Activated naive CD8-positive, alpha-beta T cell treated with anti-CD3 and anti-CD28 coated beads, Interleukin-2, amount 50 U/mL, for 24 hours (primary cell): ENCODE data around the gene RABGAP1L.
"Not testable (repeated sequence)": the region's sequence is repeated elsewhere in the genome, so short reads cannot be mapped to it uniquely, and the experiment has no call there.

Experiments
- ATAC-seq: fragments of 150-1000 bp; cut with Tn5 transposase; one replicate; pipeline ENCODE4 v1.10.0; 2021
- DNase-seq: peaks from one replicate; pipeline ENCODE4 v3.0.0; 2021
- H3K27ac Mint-ChIP-seq: one replicate; pipeline ENCODE4 v1.8.0; 2021; ENCODE audit warnings: mild to moderate bottlenecking, mixed read lengths
- H3K27me3 Mint-ChIP-seq: one replicate; pipeline ENCODE4 v1.8.0; 2021; ENCODE audit warnings: mixed read lengths
- H3K36me3 Mint-ChIP-seq: one replicate; pipeline ENCODE4 v1.8.0; 2021; ENCODE audit warnings: low read depth, mixed read lengths
- H3K4me1 Mint-ChIP-seq: one replicate; pipeline ENCODE4 v1.8.0; 2021; ENCODE audit warnings: mixed read lengths
- H3K4me3 Mint-ChIP-seq: one replicate; pipeline ENCODE4 v1.8.0; 2021; ENCODE audit warnings: mild to moderate bottlenecking, moderate library complexity, mixed read lengths
- H3K9me3 Mint-ChIP-seq: one replicate; pipeline ENCODE4 v1.8.0; 2021; ENCODE audit warnings: mixed read lengths

The RABGAP1L gene

GRCh38 chr1:174165471-174166137 is 6.3 kb downstream of the RABGAP1L start:
- Mint-ChIP-seq H3K27ac (peak overlapping the region; percentile 7), H3K27me3 (no peaks in the 10 kb centered on the region), H3K4me3 (no peak overlapping the region), H3K36me3 (peaks cover 20% of the 10 kb centered on the region), H3K4me1 (peaks cover 66% of the 10 kb centered on the region), H3K9me3 (no peaks in the 10 kb centered on the region)
- no peak for DNase-seq
- peak; percentile 49 for ATAC-seq

- Mint-ChIP-seq H3K27ac (peak overlapping the region; percentile 7), H3K27me3 (no peaks in the 10 kb centered on the region), H3K4me3 (no peak overlapping the region), H3K36me3 (peaks cover 19% of the 10 kb centered on the region), H3K9me3 (no peaks in the 10 kb centered on the region), H3K4me1 (peaks cover 61% of the 10 kb centered on the region)
- no peak for DNase-seq
- no peak for ATAC-seq
Measured at GRCh38 chr1:174166530-174167264, 7.4 kb downstream of the RABGAP1L start.

GRCh38 chr1:174167265-174167803 is 8.0 kb downstream of the RABGAP1L start:
- ATAC-seq, result no peak
- Mint-ChIP-seq H3K4me1 (peaks cover 59% of the 10 kb centered on the region), H3K27me3 (no peaks in the 10 kb centered on the region), H3K4me3 (no peak overlapping the region), H3K9me3 (no peaks in the 10 kb centered on the region), H3K27ac (no peak overlapping the region), H3K36me3 (peaks cover 19% of the 10 kb centered on the region)
- no peak for DNase-seq

GRCh38 chr1:174169342-174169741 is 10.0 kb downstream of the RABGAP1L start:
- no peaks in the 10 kb centered on the region for H3K27me3 Mint-ChIP-seq
- DNase-seq, result no peak
- peaks cover 19% of the 10 kb centered on the region for H3K36me3 Mint-ChIP-seq
- peaks cover 61% of the 10 kb centered on the region for H3K4me1 Mint-ChIP-seq
- H3K27ac Mint-ChIP-seq, result no peak overlapping the region
- ATAC-seq, result no peak
- no peak overlapping the region for H3K4me3 Mint-ChIP-seq
- H3K9me3 Mint-ChIP-seq, result no peaks in the 10 kb centered on the region

- ATAC-seq (no peak), DNase-seq (no peak)
- no peak overlapping the region for H3K27ac Mint-ChIP-seq
- H3K36me3 Mint-ChIP-seq, result peaks cover 22% of the 10 kb centered on the region
- H3K9me3 Mint-ChIP-seq, result no peaks in the 10 kb centered on the region
- no peaks in the 10 kb centered on the region for H3K27me3 Mint-ChIP-seq
- peaks cover 56% of the 10 kb centered on the region for H3K4me1 Mint-ChIP-seq
- H3K4me3 Mint-ChIP-seq, result no peak overlapping the region
Measured at GRCh38 chr1:174171073-174171472, 11.8 kb downstream of the RABGAP1L start.

GRCh38 chr1:174174461-174175329 is 15.4 kb downstream of the RABGAP1L start:
- ATAC-seq, result peak; percentile 93
- Mint-ChIP-seq H3K27ac (no peak overlapping the region), H3K36me3 (peaks cover 19% of the 10 kb centered on the region), H3K4me3 (no peak overlapping the region), H3K27me3 (no peaks in the 10 kb centered on the region), H3K4me1 (peaks cover 41% of the 10 kb centered on the region), H3K9me3 (peaks cover 6% of the 10 kb centered on the region)
- no peak for DNase-seq

DNA sequence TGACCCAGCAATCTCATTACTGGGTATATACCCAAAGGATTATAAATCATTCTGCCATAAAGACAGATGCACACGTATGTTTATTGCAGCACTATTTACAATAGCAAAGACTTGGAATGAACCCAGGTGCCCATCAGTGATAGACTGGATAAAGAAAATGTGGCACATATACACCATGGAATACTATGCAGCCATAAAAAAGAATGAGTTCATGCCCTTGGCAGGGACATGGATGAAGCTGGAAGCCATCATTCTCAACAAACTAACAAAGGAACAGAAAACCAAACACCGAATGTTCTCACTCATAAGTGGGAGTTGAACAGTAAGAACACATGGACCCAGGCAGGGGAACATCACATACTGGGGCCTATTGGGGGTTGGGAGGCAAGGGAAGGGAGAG is 19.1 kb downstream of the RABGAP1L start:
- DNase-seq, H3K9me3 Mint-ChIP-seq, ATAC-seq, H3K27me3 Mint-ChIP-seq, H3K27ac Mint-ChIP-seq, H3K4me3 Mint-ChIP-seq: not testable (repeated sequence)
- H3K4me1 Mint-ChIP-seq, result peaks cover 24% of the 10 kb centered on the region
- H3K36me3 Mint-ChIP-seq, result peaks cover 13% of the 10 kb centered on the region

GRCh38 chr1:174189428-174190062 is 30.2 kb downstream of the RABGAP1L start:
- no peak overlapping the region for H3K4me3 Mint-ChIP-seq
- peaks cover 24% of the 10 kb centered on the region for H3K4me1 Mint-ChIP-seq
- peak overlapping the region; percentile 62 for H3K27ac Mint-ChIP-seq
- peaks cover 2% of the 10 kb centered on the region for H3K36me3 Mint-ChIP-seq
- H3K27me3 Mint-ChIP-seq, result no peaks in the 10 kb centered on the region
- ATAC-seq (peak; percentile 59), DNase-seq (no peak)
- peaks cover 9% of the 10 kb centered on the region for H3K9me3 Mint-ChIP-seq

GRCh38 chr1:174190691-174191199 is 31.4 kb downstream of the RABGAP1L start:
- H3K9me3 Mint-ChIP-seq, result peaks cover 9% of the 10 kb centered on the region
- no peak overlapping the region for H3K27ac Mint-ChIP-seq
- DNase-seq, result no peak
- peaks cover 25% of the 10 kb centered on the region for H3K4me1 Mint-ChIP-seq
- H3K36me3 Mint-ChIP-seq, result peaks cover 2% of the 10 kb centered on the region
- ATAC-seq, result no peak
- no peaks in the 10 kb centered on the region for H3K27me3 Mint-ChIP-seq
- no peak overlapping the region for H3K4me3 Mint-ChIP-seq

GRCh38 chr1:174191349-174191862 is 32.1 kb downstream of the RABGAP1L start:
- Mint-ChIP-seq H3K27me3 (no peaks in the 10 kb centered on the region), H3K36me3 (peaks cover 2% of the 10 kb centered on the region), H3K27ac (no peak overlapping the region), H3K4me3 (no peak overlapping the region), H3K4me1 (peaks cover 25% of the 10 kb centered on the region), H3K9me3 (peaks cover 9% of the 10 kb centered on the region)
- ATAC-seq (no peak), DNase-seq (no peak)

DNA sequence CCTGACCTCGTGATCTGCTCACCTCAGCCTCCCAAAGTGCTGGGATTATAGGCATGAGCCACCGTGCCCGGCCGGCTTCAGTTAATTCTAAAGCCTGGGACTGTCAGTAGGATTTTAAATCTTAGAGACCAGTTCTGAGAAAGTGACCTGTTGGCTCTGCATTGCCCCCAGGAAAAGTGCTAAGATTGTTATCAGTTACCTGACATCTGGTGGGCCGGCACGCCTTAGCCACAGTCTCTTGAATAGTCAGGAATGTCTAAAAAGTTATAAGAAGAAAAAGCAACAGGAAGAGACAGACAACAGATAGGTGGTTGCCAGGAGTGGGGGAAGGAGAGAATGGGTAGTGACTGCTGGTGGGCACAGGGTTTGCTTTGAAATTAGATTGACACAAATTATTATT is 35.1 kb downstream of the RABGAP1L start:
- H3K4me3 Mint-ChIP-seq, result no peak overlapping the region
- H3K36me3 Mint-ChIP-seq, result peaks cover 2% of the 10 kb centered on the region
- H3K4me1 Mint-ChIP-seq, result peaks cover 22% of the 10 kb centered on the region
- H3K27me3 Mint-ChIP-seq, result no peaks in the 10 kb centered on the region
- no peaks in the 10 kb centered on the region for H3K9me3 Mint-ChIP-seq
- no peak overlapping the region for H3K27ac Mint-ChIP-seq
- no peak for DNase-seq
- ATAC-seq, result no peak

DNA sequence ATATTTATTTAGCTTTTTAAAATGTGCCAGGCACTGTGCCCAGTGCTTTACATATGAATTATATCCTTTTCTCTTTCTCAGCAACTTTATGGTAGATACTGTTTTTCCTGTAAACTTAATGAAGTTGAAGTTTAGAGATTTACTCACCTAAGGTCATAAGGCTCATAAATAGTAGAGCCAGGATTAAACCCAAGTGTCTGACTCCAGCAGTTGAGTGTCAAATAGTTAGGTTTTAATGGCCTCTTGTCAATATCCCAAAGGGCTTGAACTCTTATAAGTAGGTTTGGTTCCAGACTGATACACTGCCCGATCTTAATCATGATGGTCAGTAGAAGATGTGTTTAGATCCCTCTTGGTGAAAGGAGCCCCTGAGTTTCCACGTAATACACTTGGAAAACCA is 37.8 kb downstream of the RABGAP1L start:
- Mint-ChIP-seq H3K9me3 (no peaks in the 10 kb centered on the region), H3K27ac (no peak overlapping the region), H3K36me3 (peaks cover 2% of the 10 kb centered on the region), H3K4me3 (no peak overlapping the region), H3K27me3 (no peaks in the 10 kb centered on the region), H3K4me1 (peaks cover 23% of the 10 kb centered on the region)
- ATAC-seq, result no peak
- no peak for DNase-seq

DNA sequence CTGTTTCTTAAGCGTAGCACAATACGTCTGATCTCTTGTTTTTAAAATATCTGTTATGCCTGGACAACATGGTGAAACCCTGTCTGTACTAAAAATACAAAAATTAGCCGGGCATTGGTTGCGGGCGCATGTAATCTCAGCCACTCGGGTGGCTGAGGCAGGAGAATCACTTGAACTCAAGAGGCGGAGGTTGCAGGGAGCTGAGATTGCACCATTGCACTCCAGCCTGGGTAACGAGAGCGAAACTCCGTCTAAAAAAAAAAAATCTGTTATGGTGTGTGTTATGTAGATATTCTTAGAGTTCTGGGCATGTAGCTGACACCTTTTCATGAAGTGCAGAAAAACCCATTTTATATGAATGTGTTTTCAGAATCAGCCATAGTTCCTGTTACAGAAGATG is 38.2 kb downstream of the RABGAP1L start:
- Mint-ChIP-seq H3K4me3 (no peak overlapping the region), H3K9me3 (no peaks in the 10 kb centered on the region), H3K27ac (no peak overlapping the region), H3K36me3 (peaks cover 2% of the 10 kb centered on the region), H3K27me3 (no peaks in the 10 kb centered on the region), H3K4me1 (peaks cover 22% of the 10 kb centered on the region)
- ATAC-seq, result no peak
- DNase-seq, result no peak

- ATAC-seq, result no peak
- H3K4me3 Mint-ChIP-seq, result no peak overlapping the region
- peaks cover 5% of the 10 kb centered on the region for H3K9me3 Mint-ChIP-seq
- H3K36me3 Mint-ChIP-seq, result peaks cover 5% of the 10 kb centered on the region
- DNase-seq, result no peak
- no peaks in the 10 kb centered on the region for H3K27me3 Mint-ChIP-seq
- peaks cover 24% of the 10 kb centered on the region for H3K4me1 Mint-ChIP-seq
- H3K27ac Mint-ChIP-seq, result no peak overlapping the region
Measured at GRCh38 chr1:174198202-174198601, 38.9 kb downstream of the RABGAP1L start.
